Stimulated activated CD4-positive, alpha-beta T cell treated with anti-CD3 and anti-CD28 coated beads, TNF-alpha, amount 100 ng/mL, for 24 hours (primary cell): Measurements from ENCODE around the gene TCF12.

Experiments
- DNase-seq, 3 experiments: peaks; one replicate each; pipeline ENCODE4 v3.0.0-alpha.2; 2020; ENCODE audit warnings: low read depth in 3 of 3

Gene TCF12

GRCh38 chr15:57048930-57049549 is 130.6 kb downstream of the TCF12 start:
- DNase-seq = no peak

DNA sequence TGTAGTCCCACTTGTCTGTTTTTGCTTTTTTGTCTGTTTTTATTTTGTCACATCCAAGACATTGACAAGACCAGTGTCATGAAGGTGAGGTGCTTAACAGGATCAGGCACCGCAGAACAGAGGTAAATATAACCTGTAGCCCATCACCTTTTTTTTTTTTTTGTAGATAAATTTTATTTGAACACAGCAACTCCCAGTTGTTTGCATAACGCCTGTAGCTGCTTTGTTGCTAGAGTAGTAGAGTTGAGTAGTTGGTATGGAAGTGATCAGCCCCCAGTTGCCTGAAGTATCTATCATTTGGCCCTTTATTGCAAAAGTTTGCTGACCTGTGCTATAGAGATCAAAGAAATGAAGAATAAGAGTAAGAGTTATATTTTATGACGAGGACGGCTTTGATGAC is 135.0 kb downstream of the TCF12 start:
- no peak for DNase-seq

GRCh38 chr15:57054204-57054750 is 135.8 kb downstream of the TCF12 start:
- DNase-seq = no peak

GRCh38 chr15:57056357-57056756 is 137.9 kb downstream of the TCF12 start:
- DNase-seq = no peak

- no peak for DNase-seq
Observed at GRCh38 chr15:57057134-57057930, 138.9 kb downstream of the TCF12 start.

DNA sequence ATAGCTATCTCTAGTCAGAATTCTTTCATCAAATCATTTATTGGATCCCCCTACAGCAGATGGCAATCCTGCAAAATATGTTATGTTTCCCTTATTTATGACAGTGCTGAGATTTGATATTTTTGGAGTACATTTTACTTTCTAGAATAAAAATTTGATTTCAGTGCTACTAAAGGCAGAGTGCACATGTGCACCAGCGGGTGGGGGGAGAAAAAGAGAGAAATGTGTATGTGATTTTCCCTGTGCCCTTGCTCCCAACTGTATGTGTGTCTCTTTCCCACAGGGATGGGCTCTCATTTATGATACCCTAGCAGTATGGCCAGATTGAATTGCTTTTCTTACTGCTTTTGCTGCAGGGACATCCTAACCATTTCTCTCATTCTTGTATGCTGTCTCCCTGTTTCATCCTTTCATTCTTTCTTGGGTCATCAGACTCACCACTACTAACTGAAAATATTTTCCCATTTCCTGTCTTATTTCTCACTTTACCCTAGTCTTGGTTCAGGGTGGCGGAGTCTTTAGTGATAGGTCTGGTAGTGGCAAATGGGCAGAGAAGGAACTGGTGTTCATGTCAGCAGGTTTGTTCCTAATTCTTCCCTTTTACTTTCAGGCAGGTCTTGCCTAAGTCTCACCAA is 140.7 kb downstream of the TCF12 start:
- no peak for DNase-seq

- DNase-seq = no peak
Observed at GRCh38 chr15:57060799-57061198, 142.4 kb downstream of the TCF12 start.

DNA sequence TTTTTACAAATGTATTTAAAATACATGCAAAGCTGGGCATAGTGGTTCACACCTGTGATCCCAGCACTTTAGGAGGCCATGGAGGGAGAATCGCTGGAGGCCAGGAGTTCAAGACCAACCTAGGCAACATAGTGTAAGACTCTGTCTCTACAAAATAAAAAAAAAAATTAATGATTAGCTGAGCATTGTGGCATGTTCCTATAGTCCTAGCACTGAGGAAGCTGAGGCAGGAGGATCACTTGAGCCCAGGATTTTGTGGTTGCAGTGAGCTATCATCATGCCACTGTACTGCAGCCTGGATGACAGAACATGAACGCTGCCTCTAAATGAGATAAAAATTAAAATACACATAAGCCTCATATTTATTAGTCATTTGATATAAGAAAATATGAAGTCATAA is 142.8 kb downstream of the TCF12 start:
- DNase-seq = no peak

- DNase-seq = no peak
Observed at GRCh38 chr15:57061696-57062095, 143.3 kb downstream of the TCF12 start.

- DNase-seq = no peak
Observed at GRCh38 chr15:57064033-57064432, 145.6 kb downstream of the TCF12 start.

DNA sequence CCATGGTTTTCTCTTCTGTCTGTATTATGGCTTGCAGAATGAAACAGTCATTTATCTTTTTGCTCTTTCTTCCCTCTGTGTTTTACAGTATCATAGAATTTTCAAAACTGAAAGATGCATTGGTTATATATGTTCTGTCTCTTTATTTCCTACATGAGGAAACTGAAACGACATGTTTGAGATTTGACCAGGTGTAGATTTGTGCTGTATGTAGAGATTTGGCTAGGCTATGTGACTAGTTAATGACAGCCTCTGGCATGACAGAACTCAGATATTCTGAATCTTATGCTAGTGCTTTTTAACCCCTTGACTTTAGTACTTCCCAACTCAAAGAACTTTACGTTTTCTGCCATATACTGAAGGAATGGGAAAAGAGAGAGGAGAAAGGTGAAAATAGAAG is 151.0 kb downstream of the TCF12 start:
- no peak for DNase-seq

DNA sequence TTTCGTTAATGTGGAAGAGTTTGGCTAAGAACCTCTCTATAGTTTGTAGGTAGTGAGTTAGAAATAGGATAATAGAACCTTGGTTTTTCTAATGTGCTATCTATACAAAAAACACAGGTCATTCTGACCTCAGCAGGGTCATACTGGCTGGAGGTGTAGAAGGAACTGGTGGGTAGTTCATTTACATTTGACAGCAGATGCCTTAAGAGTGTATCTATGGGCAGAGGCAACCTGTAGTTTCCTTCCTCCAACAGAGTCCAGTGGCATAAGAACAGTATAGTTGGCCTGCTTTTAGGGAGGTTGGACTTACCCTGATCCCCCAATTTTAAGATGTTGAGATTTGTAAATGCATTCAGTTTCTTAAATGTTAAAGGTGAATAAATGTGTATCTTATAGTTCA is 152.2 kb downstream of the TCF12 start:
- no peak for DNase-seq

DNA sequence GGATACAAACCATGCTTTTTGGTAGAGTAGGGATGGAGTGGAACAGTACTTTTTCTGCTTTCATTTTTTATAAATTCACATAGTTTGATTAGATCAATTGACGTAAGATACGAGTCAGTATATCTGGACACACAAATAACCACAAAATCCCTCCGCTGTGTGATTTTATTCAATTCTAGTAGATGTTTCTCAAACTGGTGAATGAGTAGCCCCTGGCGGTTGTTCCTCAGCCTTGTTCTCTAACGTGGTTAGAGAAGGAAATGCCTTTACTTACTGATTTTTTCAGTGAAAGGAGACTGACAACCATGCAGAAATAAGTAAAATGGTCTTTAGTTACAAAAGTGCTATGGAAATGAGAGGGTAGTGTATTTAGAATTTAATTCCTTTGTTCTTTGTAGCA is 161.0 kb downstream of the TCF12 start:
- DNase-seq = no peak

DNA sequence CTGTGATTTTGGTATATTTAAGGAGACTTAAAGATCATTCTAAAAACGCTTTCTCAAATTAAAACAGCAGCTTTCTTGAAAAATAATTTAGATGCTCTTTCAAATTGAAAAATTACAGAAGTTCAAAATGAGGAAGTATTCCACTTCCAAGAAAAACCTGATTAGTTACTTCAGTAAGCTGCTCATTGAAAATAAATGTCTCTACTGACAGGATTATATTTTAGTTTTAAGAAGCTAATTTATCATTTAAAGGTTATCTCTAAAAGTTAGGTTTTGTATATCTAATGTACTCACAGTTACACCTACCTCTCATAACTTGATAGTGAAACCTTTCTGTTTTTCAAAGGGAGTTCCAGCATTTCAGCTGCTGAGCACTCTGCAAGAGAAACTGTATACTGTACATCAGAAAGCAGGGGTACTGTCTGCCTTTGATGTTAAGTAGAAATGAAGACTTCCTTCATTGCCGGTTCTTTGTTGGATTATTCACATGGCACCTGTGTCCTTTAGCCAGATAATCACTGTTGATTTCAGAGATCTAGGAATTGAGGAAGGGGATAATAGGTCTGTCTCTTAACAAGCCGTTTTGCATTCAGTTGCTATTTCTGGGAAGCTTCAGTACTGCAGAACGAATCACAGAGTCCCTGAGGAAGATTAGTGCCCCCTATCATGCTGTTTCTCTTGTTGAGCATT is 161.6 kb downstream of the TCF12 start:
- no peak for DNase-seq

DNA sequence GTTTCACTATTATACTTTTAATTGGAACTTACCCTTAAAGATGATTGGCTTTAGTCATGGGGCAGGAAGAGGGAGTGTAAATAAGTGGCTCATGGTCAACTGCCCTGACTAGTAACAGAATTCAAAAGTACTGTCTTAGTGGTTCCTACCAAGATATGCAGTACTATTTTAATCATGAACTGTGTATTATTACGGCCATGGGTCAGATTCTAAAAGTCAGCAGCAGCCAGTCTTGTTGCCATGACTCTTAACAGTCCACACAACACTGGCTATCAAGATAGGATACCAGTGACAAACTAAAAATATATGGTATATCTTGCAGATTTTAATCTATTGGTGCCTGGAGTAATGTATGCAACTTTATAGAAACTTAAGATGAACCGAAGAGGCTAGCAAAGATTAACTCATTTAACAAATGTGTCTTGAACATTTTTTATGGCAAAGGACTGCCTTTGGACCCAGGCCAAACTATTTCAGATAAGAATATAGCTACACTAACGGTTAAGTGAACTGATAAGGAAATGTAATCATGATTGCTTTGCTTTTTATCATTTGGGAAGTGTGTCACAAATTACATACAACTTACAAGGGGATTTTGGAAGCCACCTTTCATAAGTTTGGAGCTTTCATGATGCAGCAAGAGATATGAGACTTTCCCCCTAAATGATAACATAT is 163.7 kb downstream of the TCF12 start:
- no peak for DNase-seq

- no peak for DNase-seq
Observed at GRCh38 chr15:57084192-57084591, 165.7 kb downstream of the TCF12 start.

- no peak for DNase-seq
Observed at GRCh38 chr15:57085267-57085666, 166.8 kb downstream of the TCF12 start.

DNA sequence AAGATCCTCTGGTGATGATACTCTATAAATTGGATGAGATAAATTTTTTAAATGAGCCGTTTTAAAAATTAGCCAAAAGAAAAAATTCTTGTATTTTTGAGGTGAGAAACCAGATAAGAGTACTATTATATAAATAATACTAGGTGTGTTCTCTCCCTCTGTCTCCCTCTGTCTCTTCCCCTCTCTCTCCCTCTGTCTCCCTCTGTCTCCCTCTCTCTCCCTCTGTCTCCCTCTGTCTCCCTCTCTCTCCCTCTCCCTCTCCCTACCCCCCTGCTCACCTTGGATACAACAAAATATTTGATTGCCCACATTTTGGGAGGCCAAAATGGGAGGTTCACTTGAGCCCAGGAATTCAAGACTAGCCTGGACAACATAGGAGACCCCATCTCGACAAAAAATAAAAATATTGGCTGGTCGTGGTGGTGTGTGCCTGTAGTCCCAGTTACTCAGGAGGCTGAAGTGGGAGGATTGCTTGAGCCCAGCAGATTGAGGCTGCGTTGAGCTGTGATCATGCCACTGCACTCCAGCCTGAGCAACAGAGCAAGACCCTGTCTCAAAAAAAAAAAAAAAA is 168.5 kb downstream of the TCF12 start:
- no peak for DNase-seq

DNA sequence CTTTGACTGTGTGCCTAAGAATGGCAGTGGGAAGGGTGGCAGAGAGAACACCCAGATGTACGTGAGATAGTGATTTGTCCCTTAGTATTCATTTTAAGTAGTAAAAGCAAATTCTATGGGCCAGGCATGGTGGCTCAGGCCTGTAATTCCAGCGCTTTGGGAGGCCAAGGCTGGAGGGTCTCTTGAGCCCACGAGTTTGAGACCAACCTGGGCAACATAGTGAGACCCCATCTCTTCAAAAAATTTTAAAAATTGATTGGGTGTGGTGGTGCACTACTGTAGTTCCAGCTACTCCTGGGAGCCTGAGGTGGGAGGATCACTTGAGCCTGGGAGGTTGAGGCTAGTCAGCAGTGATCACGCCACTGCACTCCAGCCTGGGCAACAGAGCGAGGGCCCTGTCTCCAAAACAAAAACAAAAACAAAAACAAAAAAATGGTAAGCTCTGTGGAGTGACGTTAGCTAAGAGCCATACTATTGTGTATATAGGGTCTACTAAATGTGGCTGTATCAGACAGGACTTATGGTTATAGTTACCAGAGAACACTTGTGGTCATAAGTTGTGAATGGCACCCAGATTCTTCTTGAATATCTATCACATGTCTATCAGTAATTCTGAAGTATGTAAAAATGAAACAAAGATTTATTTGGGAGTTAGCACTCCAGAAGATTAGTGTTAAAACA is 171.5 kb downstream of the TCF12 start:
- DNase-seq = no peak

DNA sequence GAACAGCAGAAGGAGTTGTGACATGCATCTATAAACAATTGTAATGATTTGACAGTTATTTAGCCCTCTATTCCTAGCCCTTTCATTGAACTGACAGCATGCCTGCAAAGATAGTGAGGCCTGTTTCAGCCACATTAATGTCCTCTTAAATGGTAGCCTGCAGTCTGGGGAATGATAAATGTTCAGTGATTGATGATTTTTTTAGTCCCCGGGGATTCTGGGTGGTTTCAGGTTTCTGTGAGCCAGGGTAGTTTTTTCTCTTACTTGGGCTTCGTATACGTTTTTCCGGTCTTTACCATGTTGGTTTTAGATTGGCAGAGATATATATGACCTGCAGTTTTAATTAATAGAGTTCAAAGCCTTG is 172.0 kb downstream of the TCF12 start:
- no peak for DNase-seq

GRCh38 chr15:57091636-57092035 is 173.2 kb downstream of the TCF12 start:
- no peak for DNase-seq
